CD1c-positive myeloid dendritic cell (primary cell): ENCODE data around the gene CACNA1C.
A peak's percentile ranks its signal among the peaks of the same experiment; 100 is the strongest.

Source experiments
- DNase-seq: peaks from one replicate; pipeline ENCODE4 v3.0.0-alpha.2; 2016; ENCODE audit errors: extremely low spot score

CACNA1C gene

GRCh38 chr12:2414810-2415567 lies 362.2 kb downstream of the CACNA1C start:
- no peak for DNase-seq

- no peak for DNase-seq
Measured at GRCh38 chr12:2415568-2415944, 362.8 kb downstream of the CACNA1C start.

GRCh38 chr12:2416158-2416557 lies 363.4 kb downstream of the CACNA1C start:
- DNase-seq: no peak

- no peak for DNase-seq
Measured at GRCh38 chr12:2417481-2418160, 364.8 kb downstream of the CACNA1C start.

GRCh38 chr12:2418579-2418978 lies 365.8 kb downstream of the CACNA1C start:
- no peak for DNase-seq

- no peak for DNase-seq
Measured at GRCh38 chr12:2422591-2422990, 369.8 kb downstream of the CACNA1C start.

GRCh38 chr12:2429032-2429431 lies 376.2 kb downstream of the CACNA1C start:
- DNase-seq: no peak

- DNase-seq: peak; percentile 7
Measured at GRCh38 chr12:2431810-2432209, 379.0 kb downstream of the CACNA1C start.

GRCh38 chr12:2432856-2433255 lies 380.1 kb downstream of the CACNA1C start:
- no peak for DNase-seq

- DNase-seq: no peak
Measured at GRCh38 chr12:2435511-2435910, 382.7 kb downstream of the CACNA1C start.

- no peak for DNase-seq
Measured at GRCh38 chr12:2439332-2440100, 386.7 kb downstream of the CACNA1C start.

- DNase-seq: no peak
Measured at GRCh38 chr12:2443776-2444175, 391.0 kb downstream of the CACNA1C start.

- no peak for DNase-seq
Measured at GRCh38 chr12:2445968-2446367, 393.2 kb downstream of the CACNA1C start.

- DNase-seq: no peak
Measured at GRCh38 chr12:2447861-2448260, 395.1 kb downstream of the CACNA1C start.

- no peak for DNase-seq
Measured at GRCh38 chr12:2449586-2449985, 396.8 kb downstream of the CACNA1C start.

GRCh38 chr12:2450553-2450952 lies 397.8 kb downstream of the CACNA1C start:
- DNase-seq: no peak

- no peak for DNase-seq
Measured at GRCh38 chr12:2451025-2451424, 398.2 kb downstream of the CACNA1C start.

GRCh38 chr12:2451497-2451896 lies 398.7 kb downstream of the CACNA1C start:
- DNase-seq: no peak

- DNase-seq: no peak
Measured at GRCh38 chr12:2453076-2453760, 400.4 kb downstream of the CACNA1C start.

GRCh38 chr12:2453761-2454090 lies 400.9 kb downstream of the CACNA1C start:
- peak; percentile 38 for DNase-seq

- peak; percentile 5 for DNase-seq
Measured at GRCh38 chr12:2454601-2455177, 401.9 kb downstream of the CACNA1C start.

GRCh38 chr12:2455410-2455809 lies 402.6 kb downstream of the CACNA1C start:
- no peak for DNase-seq
